ENCODE measurements around the gene RNF141. TPM values are rescaled to one million over a fixed set of nuclear protein-coding genes. Genes with fewer than 3 reads are reported as not detected.

RNF141 gene
- total RNA-seq, 1 experiment from 2014 or later, result 74.8 TPM

DNA sequence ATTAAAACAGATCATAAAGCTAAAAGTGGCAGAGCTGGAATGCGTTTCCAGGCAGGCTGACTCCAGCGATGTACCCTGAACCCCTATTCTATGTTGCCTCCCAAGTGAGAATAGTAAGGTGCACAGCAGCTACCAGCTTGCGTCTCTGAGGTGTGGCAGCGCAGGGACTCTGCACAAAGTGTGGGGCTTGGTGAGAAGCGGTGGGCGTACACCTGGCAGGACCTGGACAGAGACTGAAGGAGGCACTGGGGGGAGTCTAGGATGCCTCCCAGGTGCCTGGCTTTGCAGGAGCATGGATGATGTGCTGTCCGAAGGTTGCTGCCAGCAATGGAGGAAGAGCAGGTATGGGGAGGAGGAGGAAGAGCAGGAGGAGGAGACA lies 43.0 kb downstream of the RNF141 start:
- no TSS peak for BruUV-seq (replicated peaks)
- no peaks in the 10 kb centered on the region for H3K4me1 Mint-ChIP-seq (ENCODE audit: low read depth, unreplicated experiment)
- no peaks in the 10 kb centered on the region for H3K27me3 Mint-ChIP-seq (ENCODE audit: insufficient read depth, unreplicated experiment)
- DNase-seq, result no peak
- CTCF ChIA-PET, result no interaction called here
- H3K4me3 Mint-ChIP-seq (ENCODE audit: unreplicated experiment), result no peak overlapping the region
- no peak overlapping the region for H3K4me3 ChIP-seq (ENCODE audit: low read depth, low read length)
- no peaks in the 10 kb centered on the region for H3K9me3 Mint-ChIP-seq (ENCODE audit: unreplicated experiment)
- no peak overlapping the region for H3K27ac Mint-ChIP-seq (ENCODE audit: unreplicated experiment)
- H3K4me1 ChIP-seq, result no peaks in the 10 kb centered on the region
- POLR2A ChIA-PET, result no interaction called here
- no peaks in the 10 kb centered on the region for H3K36me3 ChIP-seq (ENCODE audit: control insufficient read depth, insufficient read depth, low read length)
- intact Hi-C loops (cut with micrococcal nuclease; ENCODE audit: unreplicated experiment), result no loop called here
- no peaks in the 10 kb centered on the region for H3K27me3 ChIP-seq (replicated peaks; ENCODE audit: control insufficient read depth, insufficient read depth, low read length)
- TF ChIP-seq, protein P1, sequence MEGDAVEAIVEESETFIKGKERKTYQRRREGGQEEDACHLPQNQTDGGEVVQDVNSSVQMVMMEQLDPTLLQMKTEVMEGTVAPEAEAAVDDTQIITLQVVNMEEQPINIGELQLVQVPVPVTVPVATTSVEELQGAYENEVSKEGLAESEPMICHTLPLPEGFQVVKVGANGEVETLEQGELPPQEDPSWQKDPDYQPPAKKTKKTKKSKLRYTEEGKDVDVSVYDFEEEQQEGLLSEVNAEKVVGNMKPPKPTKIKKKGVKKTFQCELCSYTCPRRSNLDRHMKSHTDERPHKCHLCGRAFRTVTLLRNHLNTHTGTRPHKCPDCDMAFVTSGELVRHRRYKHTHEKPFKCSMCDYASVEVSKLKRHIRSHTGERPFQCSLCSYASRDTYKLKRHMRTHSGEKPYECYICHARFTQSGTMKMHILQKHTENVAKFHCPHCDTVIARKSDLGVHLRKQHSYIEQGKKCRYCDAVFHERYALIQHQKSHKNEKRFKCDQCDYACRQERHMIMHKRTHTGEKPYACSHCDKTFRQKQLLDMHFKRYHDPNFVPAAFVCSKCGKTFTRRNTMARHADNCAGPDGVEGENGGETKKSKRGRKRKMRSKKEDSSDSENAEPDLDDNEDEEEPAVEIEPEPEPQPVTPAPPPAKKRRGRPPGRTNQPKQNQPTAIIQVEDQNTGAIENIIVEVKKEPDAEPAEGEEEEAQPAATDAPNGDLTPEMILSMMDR (IDR thresholded peaks at IDR 0.05; ENCODE audit: insufficient read depth in 1 of 2, low read depth in 1 of 2, low read length in 1 of 2, severe bottlenecking in 1 of 2, unreplicated experiment in 1 of 2), result no peak
- H3K36me3 Mint-ChIP-seq (ENCODE audit: insufficient read depth, unreplicated experiment), result no peaks in the 10 kb centered on the region
- no peaks in the 10 kb centered on the region for H3K9me3 ChIP-seq

GRCh38 chr11:10497371-10498021 lies 43.5 kb downstream of the RNF141 start:
- DNase-seq, result no peak
- H3K4me1 Mint-ChIP-seq (ENCODE audit: low read depth, unreplicated experiment), result no peaks in the 10 kb centered on the region
- TF ChIP-seq, protein P1 (IDR thresholded peaks at IDR 0.05; ENCODE audit: insufficient read depth in 1 of 2, low read depth in 1 of 2, low read length in 1 of 2, severe bottlenecking in 1 of 2, unreplicated experiment in 1 of 2), result no peak
- H3K4me3 ChIP-seq (ENCODE audit: low read depth, low read length), result no peak overlapping the region
- H3K4me3 Mint-ChIP-seq (ENCODE audit: unreplicated experiment), result no peak overlapping the region
- intact Hi-C loops (cut with micrococcal nuclease; ENCODE audit: unreplicated experiment), result no loop called here
- BruUV-seq (replicated peaks), result no TSS peak
- no peaks in the 10 kb centered on the region for H3K36me3 ChIP-seq (ENCODE audit: control insufficient read depth, insufficient read depth, low read length)
- no peak overlapping the region for H3K27ac Mint-ChIP-seq (ENCODE audit: unreplicated experiment)
- no peaks in the 10 kb centered on the region for H3K36me3 Mint-ChIP-seq (ENCODE audit: insufficient read depth, unreplicated experiment)
- no peaks in the 10 kb centered on the region for H3K27me3 Mint-ChIP-seq (ENCODE audit: insufficient read depth, unreplicated experiment)
- H3K9me3 ChIP-seq, result no peaks in the 10 kb centered on the region
- POLR2A ChIA-PET, result no interaction called here
- no peaks in the 10 kb centered on the region for H3K9me3 Mint-ChIP-seq (ENCODE audit: unreplicated experiment)
- H3K27me3 ChIP-seq (replicated peaks; ENCODE audit: control insufficient read depth, insufficient read depth, low read length), result no peaks in the 10 kb centered on the region
- CTCF ChIA-PET, result interaction anchor here (0.6 kb wide), 1 partner anchor 435 kb away, joined by 4 read pairs; no protein-coding TSS in a partner anchor
- H3K4me1 ChIP-seq, result no peaks in the 10 kb centered on the region

DNA sequence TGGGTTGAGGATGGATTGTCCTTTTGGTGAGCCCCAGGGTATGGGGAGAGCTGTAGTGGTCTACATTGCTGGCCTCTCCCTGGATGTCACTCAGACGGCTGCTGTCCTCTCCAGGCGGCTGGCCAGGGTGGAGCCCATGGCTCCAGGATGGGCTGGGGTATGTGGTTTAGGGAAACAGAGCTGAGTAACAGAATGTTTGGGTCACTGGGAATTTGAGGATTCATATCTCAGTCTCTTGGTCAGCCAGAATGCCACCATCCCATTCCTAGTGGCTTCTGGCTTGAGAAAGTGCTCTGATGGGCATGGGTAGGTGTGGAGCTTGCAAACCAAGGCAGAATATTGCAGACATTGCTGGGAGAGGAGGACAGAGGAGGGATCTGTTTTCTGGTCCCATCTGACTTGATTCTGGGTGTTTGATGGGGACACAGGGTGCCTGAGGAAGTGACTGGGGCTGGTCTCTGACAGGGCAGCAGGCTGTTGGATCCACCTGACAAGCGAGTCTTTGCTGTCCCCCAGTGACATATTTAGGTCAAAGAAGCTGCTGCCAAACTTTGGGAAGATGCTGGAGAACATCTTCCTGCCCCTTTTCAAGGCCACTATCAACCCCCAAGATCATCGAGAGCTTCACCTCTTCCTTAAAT lies 44.6 kb downstream of the RNF141 start:
- no peak overlapping the region for H3K4me3 Mint-ChIP-seq (ENCODE audit: unreplicated experiment)
- no peak overlapping the region for H3K27ac Mint-ChIP-seq (ENCODE audit: unreplicated experiment)
- no peaks in the 10 kb centered on the region for H3K9me3 Mint-ChIP-seq (ENCODE audit: unreplicated experiment)
- TF ChIP-seq, protein P1 (IDR thresholded peaks at IDR 0.05; ENCODE audit: insufficient read depth in 1 of 2, low read depth in 1 of 2, low read length in 1 of 2, severe bottlenecking in 1 of 2, unreplicated experiment in 1 of 2), result no peak
- no peaks in the 10 kb centered on the region for H3K36me3 Mint-ChIP-seq (ENCODE audit: insufficient read depth, unreplicated experiment)
- H3K4me1 ChIP-seq, result no peaks in the 10 kb centered on the region
- no peak overlapping the region for H3K4me3 ChIP-seq (ENCODE audit: low read depth, low read length)
- ChIA-PET CTCF (no interaction called here), POLR2A (no interaction called here)
- H3K27me3 Mint-ChIP-seq (ENCODE audit: insufficient read depth, unreplicated experiment), result no peaks in the 10 kb centered on the region
- no peaks in the 10 kb centered on the region for H3K27me3 ChIP-seq (replicated peaks; ENCODE audit: control insufficient read depth, insufficient read depth, low read length)
- H3K36me3 ChIP-seq (ENCODE audit: control insufficient read depth, insufficient read depth, low read length), result no peaks in the 10 kb centered on the region
- BruUV-seq (replicated peaks), result no TSS peak
- intact Hi-C loops (cut with micrococcal nuclease; ENCODE audit: unreplicated experiment), result no loop called here
- H3K9me3 ChIP-seq, result no peaks in the 10 kb centered on the region
- no peaks in the 10 kb centered on the region for H3K4me1 Mint-ChIP-seq (ENCODE audit: low read depth, unreplicated experiment)
- no peak for DNase-seq

Measured in Caco-2 (cell line).